Esophagus muscularis mucosa (tissue), 3 donors: ENCODE results near the gene IFNLR1.

ENCODE experiments used
- CTCF ChIP-seq, 3 experiments: fragments of 200-600 bp in 2 of 3; fragments of 450-650 bp in 1 of 3; sonication (generic) in 2 of 3; IDR thresholded peaks; one replicate each; pipeline ENCODE4 v1.5.1; 2017 to 2019; ENCODE audit warnings: antibody characterized with exemption in 3 of 3, mild to moderate bottlenecking in 2 of 3, moderate library complexity in 1 of 3
- POLR2A ChIP-seq: fragments of 450-650 bp; IDR thresholded peaks from one replicate; pipeline ENCODE4 v1.6.1; 2017; ENCODE audit warnings: antibody characterized with exemption, moderate library complexity, mild to moderate bottlenecking, low read depth
- POLR2AphosphoS5 ChIP-seq, 2 donors: sonication (generic); formaldehyde crosslinking; IDR thresholded peaks; one replicate each; pipeline ENCODE4 v1.6.1; 2017; ENCODE audit warnings: antibody characterized with exemption in 2 of 2

DNA sequence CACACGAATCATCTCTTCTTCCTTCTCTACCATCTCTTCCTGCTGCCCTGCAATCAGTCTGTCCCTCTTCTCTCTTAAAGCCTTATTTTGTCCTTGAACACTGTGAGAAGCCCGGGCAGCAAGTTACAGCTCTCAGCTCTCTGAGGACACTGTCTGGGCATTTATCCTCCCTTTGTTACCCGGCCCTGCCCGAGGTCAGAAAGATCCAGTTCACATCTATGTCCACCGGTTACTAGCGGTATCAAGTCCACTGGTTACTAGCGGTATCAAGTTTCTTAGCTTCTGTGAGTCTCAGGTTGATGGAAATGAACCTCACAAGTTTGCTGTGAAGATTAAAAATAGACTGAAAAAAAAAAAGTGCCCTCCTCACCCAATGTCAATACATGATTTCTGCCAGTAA is 18.8 kb downstream of the IFNLR1 start:
- TF ChIP-seq CTCF (IDR thresholded peaks at IDR 0.05) (no peak), POLR2AphosphoS5 (IDR thresholded peaks at IDR 0.05) (no peak), POLR2A (no peak)
